NB4 (cell line): ENCODE data around the gene TRIM61.
"Not testable (repeated sequence)": the region's sequence is repeated elsewhere in the genome, so short reads cannot be mapped to it uniquely, and the experiment has no call there.

Experiments used
- DNase-seq: peaks from one replicate; pipeline ENCODE4 v3.0.0; 2010; ENCODE audit warnings: low read depth
- H3K4me3 ChIP-seq: one replicate; pipeline ENCODE4 v1.5.1; 2011; ENCODE audit warnings: mild to moderate bottlenecking, low read depth, low read length, moderate library complexity
- MYC ChIP-seq: IDR thresholded peaks from 2 replicates; pipeline ENCODE4 v1.6.1; 2011; ENCODE audit warnings: low read depth, low read length
- POLR2A ChIP-seq: IDR thresholded peaks from 2 replicates; pipeline ENCODE4 v1.6.1; 2011; ENCODE audit warnings: mild to moderate bottlenecking; ENCODE audit not compliant: insufficient read length; ENCODE audit errors: extremely low read depth
- TF ChIP-seq, protein P1 (sequence below): IDR thresholded peaks from 2 replicates; pipeline ENCODE4 v1.6.1; 2011; ENCODE audit warnings: low read depth, low read length
- TF ChIP-seq, protein P2 (sequence below): IDR thresholded peaks from one replicate; pipeline ENCODE4 v1.5.1; 2012; ENCODE audit warnings: low read depth, low read length

TRIM61 gene

DNA sequence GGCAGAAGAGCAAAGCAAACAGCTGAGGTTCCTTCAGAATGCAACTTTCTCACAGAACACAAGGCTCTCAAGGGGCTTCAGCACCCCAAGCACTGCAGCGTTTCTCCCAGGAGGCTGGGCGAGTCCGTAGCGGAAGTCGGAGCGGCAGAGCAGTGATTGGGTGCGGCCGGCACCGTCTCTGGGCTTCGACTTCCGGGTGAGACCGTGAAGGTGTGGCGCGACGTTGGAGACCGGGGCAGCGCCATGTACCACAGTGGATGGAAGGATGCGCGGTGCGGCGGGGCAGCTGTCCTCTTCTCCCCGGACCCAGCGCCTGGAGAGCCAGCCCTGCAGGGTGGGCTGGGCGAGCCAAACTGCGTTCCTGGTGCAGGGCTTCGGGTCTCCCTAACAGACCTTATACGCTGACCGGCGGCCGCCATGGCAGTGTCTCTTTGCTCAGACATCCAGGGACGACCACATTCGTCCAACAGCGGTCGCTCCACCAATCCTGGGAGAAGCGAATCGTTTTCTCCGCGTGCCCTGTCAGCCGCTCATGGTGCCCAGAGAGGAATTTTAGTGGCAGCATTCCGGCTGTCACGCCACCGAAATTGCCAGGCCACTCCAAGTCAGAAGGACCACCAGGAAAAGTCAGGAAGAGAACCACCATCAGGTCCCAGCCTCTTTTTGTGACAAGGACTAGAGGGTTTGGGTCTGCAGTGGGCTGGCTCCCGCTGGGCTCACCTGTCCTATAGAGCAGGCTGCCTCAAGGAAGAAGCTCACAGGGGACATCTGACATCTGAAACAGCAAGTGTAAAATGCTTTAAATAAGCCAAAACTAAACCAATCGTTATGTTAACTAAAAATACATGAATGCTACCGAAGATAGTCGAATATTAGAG is 20.5 kb downstream of the TRIM61 start:
- DNase-seq = no peak
- no peak overlapping the region for H3K4me3 ChIP-seq
- TF ChIP-seq MYC (no peak), POLR2A (no peak)
- TF ChIP-seq, protein P1, sequence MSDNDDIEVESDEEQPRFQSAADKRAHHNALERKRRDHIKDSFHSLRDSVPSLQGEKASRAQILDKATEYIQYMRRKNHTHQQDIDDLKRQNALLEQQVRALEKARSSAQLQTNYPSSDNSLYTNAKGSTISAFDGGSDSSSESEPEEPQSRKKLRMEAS = no peak
- TF ChIP-seq, protein P2, sequence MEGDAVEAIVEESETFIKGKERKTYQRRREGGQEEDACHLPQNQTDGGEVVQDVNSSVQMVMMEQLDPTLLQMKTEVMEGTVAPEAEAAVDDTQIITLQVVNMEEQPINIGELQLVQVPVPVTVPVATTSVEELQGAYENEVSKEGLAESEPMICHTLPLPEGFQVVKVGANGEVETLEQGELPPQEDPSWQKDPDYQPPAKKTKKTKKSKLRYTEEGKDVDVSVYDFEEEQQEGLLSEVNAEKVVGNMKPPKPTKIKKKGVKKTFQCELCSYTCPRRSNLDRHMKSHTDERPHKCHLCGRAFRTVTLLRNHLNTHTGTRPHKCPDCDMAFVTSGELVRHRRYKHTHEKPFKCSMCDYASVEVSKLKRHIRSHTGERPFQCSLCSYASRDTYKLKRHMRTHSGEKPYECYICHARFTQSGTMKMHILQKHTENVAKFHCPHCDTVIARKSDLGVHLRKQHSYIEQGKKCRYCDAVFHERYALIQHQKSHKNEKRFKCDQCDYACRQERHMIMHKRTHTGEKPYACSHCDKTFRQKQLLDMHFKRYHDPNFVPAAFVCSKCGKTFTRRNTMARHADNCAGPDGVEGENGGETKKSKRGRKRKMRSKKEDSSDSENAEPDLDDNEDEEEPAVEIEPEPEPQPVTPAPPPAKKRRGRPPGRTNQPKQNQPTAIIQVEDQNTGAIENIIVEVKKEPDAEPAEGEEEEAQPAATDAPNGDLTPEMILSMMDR = no peak

DNA sequence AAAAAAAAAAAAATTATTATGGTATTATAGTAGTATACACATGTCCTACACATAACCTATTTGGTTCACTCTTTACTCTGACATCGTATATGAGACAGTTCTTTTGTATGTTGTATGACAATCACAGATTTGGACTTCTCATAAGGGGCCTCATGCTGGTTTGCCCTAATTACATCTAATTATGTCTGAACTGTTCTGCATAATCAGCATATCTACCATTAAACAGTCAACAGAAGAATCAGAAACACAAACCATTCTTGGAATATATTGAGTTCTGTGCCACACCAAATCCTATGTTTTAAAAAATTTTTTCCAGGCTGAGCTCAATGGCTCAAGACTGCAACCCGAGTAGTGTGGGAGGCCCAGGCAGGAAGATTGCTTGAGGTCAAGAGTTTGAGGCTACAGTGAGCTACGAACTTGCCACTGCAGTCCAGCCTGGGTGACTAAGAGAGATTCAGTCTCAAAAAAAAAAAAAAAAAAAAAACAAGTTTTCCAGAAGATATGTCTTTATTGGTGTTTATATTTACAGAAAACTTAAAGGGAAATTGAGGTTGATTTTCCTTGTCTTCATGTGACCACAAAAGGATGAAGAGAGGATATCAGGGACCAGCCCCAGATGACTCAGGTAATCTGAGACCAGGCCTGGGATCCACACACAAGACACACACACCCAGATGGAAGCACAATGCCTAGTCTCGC is 22.2 kb downstream of the TRIM61 start:
- no peak for DNase-seq
- TF ChIP-seq POLR2A = no peak
- TF ChIP-seq, protein P2 = no peak
- no peak for TF ChIP-seq MYC
- TF ChIP-seq, protein P1 = no peak
- H3K4me3 ChIP-seq = no peak overlapping the region

DNA sequence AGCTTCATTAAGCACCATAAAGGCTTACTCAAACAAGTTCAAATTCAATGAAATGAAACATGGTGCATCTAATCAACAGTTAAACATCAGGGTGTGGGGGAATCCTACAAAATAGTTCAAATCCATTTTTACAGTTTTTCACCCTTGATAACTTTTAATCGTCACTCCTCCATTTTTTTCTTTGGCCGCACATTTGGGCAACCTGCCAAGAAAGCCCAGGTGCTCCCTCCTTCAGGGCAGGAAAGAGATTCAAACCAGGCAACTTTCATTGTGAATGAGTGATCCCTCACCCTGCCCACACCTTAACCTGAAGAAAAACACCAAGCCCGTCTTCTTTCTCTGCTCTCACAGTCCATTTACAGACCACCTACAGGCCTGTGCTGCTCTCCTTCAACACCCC is 24.9 kb downstream of the TRIM61 start:
- no peak for TF ChIP-seq POLR2A
- TF ChIP-seq MYC = no peak
- TF ChIP-seq, protein P1 = no peak
- TF ChIP-seq, protein P2 = no peak
- no peak overlapping the region for H3K4me3 ChIP-seq
- no peak for DNase-seq

DNA sequence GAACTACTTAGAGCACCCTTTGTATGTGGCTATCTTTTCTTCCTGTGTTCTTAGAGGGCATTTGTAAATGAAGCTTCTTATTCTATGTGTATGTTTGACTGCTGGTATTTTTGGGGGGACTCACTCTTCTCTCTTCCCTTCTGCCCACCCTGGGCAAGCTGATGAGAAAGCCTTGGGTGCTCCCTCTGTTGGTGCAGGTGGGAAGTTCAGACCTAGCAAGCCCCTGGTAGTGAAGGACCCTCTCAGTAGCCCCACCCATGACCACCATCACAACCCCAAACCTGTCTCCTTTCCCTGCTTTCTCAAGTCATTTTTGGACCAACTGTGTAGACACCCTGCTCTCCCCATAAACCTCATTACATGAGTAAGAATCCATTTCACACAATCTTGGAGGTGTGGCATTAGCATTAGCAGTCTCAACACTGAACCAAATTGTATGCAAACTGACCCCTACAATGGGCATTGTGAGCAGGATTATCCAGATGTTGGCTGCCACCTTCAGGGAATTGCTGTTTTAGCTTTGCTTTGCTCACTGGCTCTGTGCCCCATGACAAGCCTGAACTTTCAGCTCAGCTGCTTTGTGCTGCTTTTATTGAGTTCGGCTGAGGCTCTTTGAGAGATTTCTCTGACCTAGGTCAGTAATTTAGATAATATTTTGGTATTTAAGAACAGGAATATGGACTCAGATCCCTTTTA is 27.9 kb downstream of the TRIM61 start:
- TF ChIP-seq, protein P2 = peak; percentile 11
- TF ChIP-seq, protein P1 = no peak
- TF ChIP-seq MYC (no peak), POLR2A (no peak)
- DNase-seq = no peak
- H3K4me3 ChIP-seq = no peak overlapping the region

DNA sequence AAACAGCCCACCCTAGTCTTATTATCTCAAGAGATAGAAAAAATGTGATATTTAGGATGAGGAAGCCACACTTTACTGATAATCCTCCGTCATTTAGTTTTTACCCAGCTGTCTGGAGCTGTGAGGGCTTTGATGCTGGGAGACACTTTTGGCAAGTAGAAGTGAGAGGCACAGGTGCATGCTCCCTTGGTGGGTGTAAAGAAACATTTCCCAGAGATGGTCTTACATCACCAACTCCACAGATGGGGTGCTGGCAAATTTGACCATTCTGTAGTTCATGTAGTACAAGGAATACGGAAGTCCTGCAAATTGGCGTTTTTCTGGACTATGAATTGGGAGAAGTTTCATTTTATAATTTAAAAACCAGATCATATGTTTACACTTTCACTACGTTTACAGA is 28.5 kb downstream of the TRIM61 start:
- no peak for DNase-seq
- no peak overlapping the region for H3K4me3 ChIP-seq
- TF ChIP-seq, protein P1 = no peak
- TF ChIP-seq, protein P2 = no peak
- TF ChIP-seq MYC (no peak), POLR2A (no peak)

DNA sequence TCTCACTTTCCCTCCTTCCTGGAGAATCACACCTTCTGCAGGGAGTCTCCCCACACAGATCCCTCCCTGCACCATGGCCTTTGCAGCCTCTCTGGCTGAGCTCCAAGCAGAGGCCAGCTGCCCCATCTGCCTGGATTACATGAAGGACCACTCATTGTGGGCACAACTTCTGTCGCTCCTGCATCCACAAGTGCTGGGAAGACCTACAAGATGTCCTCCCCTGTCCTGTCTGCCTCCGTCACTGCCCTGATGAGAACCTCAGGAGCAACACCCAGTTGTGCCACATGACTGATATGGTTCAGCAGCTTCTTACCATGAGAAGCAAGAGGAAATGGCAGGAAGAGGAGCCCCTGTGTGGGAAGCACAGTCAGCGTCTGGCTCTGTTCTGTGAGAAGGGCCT is 29.5 kb downstream of the TRIM61 start:
- not testable (repeated sequence) for DNase-seq, H3K4me3 ChIP-seq
